GM20431 (cell line): ENCODE measurements around the gene SLC33A1.
"Not testable (repeated sequence)": the region's sequence is repeated elsewhere in the genome, so short reads cannot be mapped to it uniquely, and the experiment has no call there.

ENCODE experiments used
- in situ Hi-C: fragments of 300-500 bp; cut with MseI, MboI; formaldehyde crosslinking; loops from one replicate; pipeline ENCODE4 v1.15.0; 2020; ENCODE audit warnings: low sequenced_read_pairs; ENCODE audit not compliant: unreplicated experiment

Gene SLC33A1

GRCh38 chr3:155862290-155862982 is 8.2 kb upstream of the SLC33A1 start:
- in situ Hi-C loops: not testable (repeated sequence)

- in situ Hi-C loops: no loop called here
Observed at GRCh38 chr3:155861476-155862183, 7.4 kb upstream of the SLC33A1 start.

GRCh38 chr3:155860424-155860823 is 6.2 kb upstream of the SLC33A1 start:
- in situ Hi-C loops: not testable (repeated sequence)

GRCh38 chr3:155859859-155860258 is 5.6 kb upstream of the SLC33A1 start:
- in situ Hi-C loops: no loop called here

- in situ Hi-C loops: no loop called here
Observed at GRCh38 chr3:155853214-155854140, 750 bp downstream of the SLC33A1 start.

- in situ Hi-C loops: no loop called here
Observed at GRCh38 chr3:155852341-155852740, 1.9 kb downstream of the SLC33A1 start.

- in situ Hi-C loops: not testable (repeated sequence)
Observed at GRCh38 chr3:155849404-155849803, 4.8 kb downstream of the SLC33A1 start.

- in situ Hi-C loops: no loop called here
Observed at GRCh38 chr3:155847993-155848392, 6.2 kb downstream of the SLC33A1 start.

- in situ Hi-C loops: no loop called here
Observed at GRCh38 chr3:155846119-155846518, 8.1 kb downstream of the SLC33A1 start.

GRCh38 chr3:155843569-155843968 is 10.7 kb downstream of the SLC33A1 start:
- in situ Hi-C loops: no loop called here

- in situ Hi-C loops: no loop called here
Observed at GRCh38 chr3:155835341-155836071, 18.7 kb downstream of the SLC33A1 start.

GRCh38 chr3:155828490-155829098 is 25.6 kb downstream of the SLC33A1 start:
- in situ Hi-C loops: not testable (repeated sequence)

- in situ Hi-C loops: no loop called here
Observed at GRCh38 chr3:155815030-155815545, 39.1 kb downstream of the SLC33A1 start.

- in situ Hi-C loops: not testable (repeated sequence)
Observed at GRCh38 chr3:155813224-155813623, 41.0 kb downstream of the SLC33A1 start.

GRCh38 chr3:155809181-155809580 is 45.0 kb downstream of the SLC33A1 start:
- in situ Hi-C loops: no loop called here

- in situ Hi-C loops: no loop called here
Observed at GRCh38 chr3:155807823-155808222, 46.4 kb downstream of the SLC33A1 start.

GRCh38 chr3:155805802-155806618 is 48.2 kb downstream of the SLC33A1 start, which contains the start of gene C3orf33:
Gene C3orf33 (minus strand): TSS chr3:155806278. CDS start chr3:155806252, 26 bp downstream.
- in situ Hi-C loops: no loop called here

GRCh38 chr3:155805204-155805801 is 48.9 kb downstream of the SLC33A1 start:
- in situ Hi-C loops: no loop called here
